HepG2 (cell line): Measurements from ENCODE around the gene AMOTL1.

Experiments
- ATAD3A ChIP-seq: sonication (generic); formaldehyde crosslinking; IDR thresholded peaks from 2 replicates; pipeline ENCODE4 v1.4.0; 2020; ENCODE audit warnings: missing genetic modification reagents
- ATF7 ChIP-seq, 2 experiments: fragments of 450-650 bp in 1 of 2; sonication (generic) in 1 of 2; formaldehyde crosslinking in 1 of 2; IDR thresholded peaks; 2 replicates each; pipeline versions ENCODE4 v1.4.0 to v1.6.1; 2016 to 2020; ENCODE audit warnings: antibody characterized with exemption in 1 of 2, mild to moderate bottlenecking in 1 of 2, missing genetic modification reagents in 1 of 2
- CCAR2 ChIP-seq: fragments of 200-400 bp; formaldehyde crosslinking; optimal IDR thresholded peaks from 2 replicates; pipeline ENCODE3; 2018; ENCODE audit warnings: low read depth, mild to moderate bottlenecking, low read length, moderate library complexity
- CTCF ChIP-seq: sonication (generic); formaldehyde crosslinking; IDR thresholded peaks from 2 replicates; pipeline ENCODE4 v1.5.0; 2020; ENCODE audit warnings: mild to moderate bottlenecking, missing genetic modification reagents, moderate library complexity
- EP300 ChIP-seq, 3 experiments: sonication (generic) in 1 of 3; formaldehyde crosslinking in 1 of 3; IDR thresholded peaks; 2 replicates each; pipeline versions ENCODE4 v1.5.1 to v1.6.1; 2011 to 2020; ENCODE audit warnings: low read depth in 2 of 3, low read length in 2 of 3, borderline replicate concordance in 1 of 3, improper control_type of control experiment in 1 of 3, mild to moderate bottlenecking in 1 of 3, missing genetic modification reagents in 1 of 3, moderate library complexity in 1 of 3
- EZH2 ChIP-seq: conservative IDR thresholded peaks from 2 replicates; pipeline ENCODE4 v1.6.1; 2012; ENCODE audit warnings: mild to moderate bottlenecking, low read depth, low read length, moderate library complexity
- FOXP1 ChIP-seq, 2 experiments: fragments of 450-650 bp in 1 of 2; IDR thresholded peaks; 2 replicates each; pipeline ENCODE4 v1.6.1; 2017 to 2018; ENCODE audit warnings: antibody characterized with exemption in 1 of 2
- HNF4G ChIP-seq, 2 experiments: sonication (generic) in 1 of 2; formaldehyde crosslinking in 1 of 2; IDR thresholded peaks; 2 replicates each; pipeline versions ENCODE4 v1.4.0 to v1.6.1; 2011 to 2020; ENCODE audit warnings: borderline replicate concordance in 2 of 2, low read depth in 2 of 2, mild to moderate bottlenecking in 2 of 2, low read length in 1 of 2, missing genetic modification reagents in 1 of 2, moderate library complexity in 1 of 2
- MEF2D ChIP-seq: sonication (generic); formaldehyde crosslinking; IDR thresholded peaks from 2 replicates; pipeline ENCODE4 v1.5.1; 2020; ENCODE audit warnings: mild to moderate bottlenecking, missing genetic modification reagents
- SIN3B ChIP-seq: fragments of 150-350 bp; IDR thresholded peaks from 2 replicates; pipeline ENCODE4 v1.6.1; 2014; ENCODE audit warnings: low read length
- ZSCAN31 ChIP-seq: sonication (generic); formaldehyde crosslinking; IDR thresholded peaks from 2 replicates; pipeline ENCODE4 v1.5.0; 2020; ENCODE audit warnings: low read depth, mild to moderate bottlenecking, missing genetic modification reagents
- TF ChIP-seq, protein P1 (sequence below): sonication (generic); formaldehyde crosslinking; IDR thresholded peaks from 2 replicates; pipeline ENCODE4 v1.8.0; 2022; ENCODE audit warnings: mild to moderate bottlenecking, missing genetic modification reagents; ENCODE audit not compliant: insufficient replicate concordance

GRCh38 chr11:94884376-94884775, 116.2 kb downstream of the AMOTL1 start:
- TF ChIP-seq EZH2 (no peak), CTCF (CRISPR knock-in tag) (no peak), FOXP1 (IDR thresholded peaks at IDR 0.05) (no peak), FOXP1 (CRISPR knock-in tag; IDR thresholded peaks at IDR 0.05) (no peak), ATAD3A (CRISPR knock-in tag) (no peak), SIN3B (no peak), MEF2D (CRISPR knock-in tag) (no peak), CCAR2 (no peak), ZSCAN31 (CRISPR knock-in tag) (no peak), ATF7 (IDR thresholded peaks at IDR 0.05) (no peak), ATF7 (CRISPR knock-in tag; IDR thresholded peaks at IDR 0.05) (no peak), HNF4G (IDR thresholded peaks at IDR 0.05; ENCODE audit: borderline replicate concordance, low read depth, low read length) (no peak), HNF4G (CRISPR knock-in tag; IDR thresholded peaks at IDR 0.05; ENCODE audit: borderline replicate concordance, low read depth) (no peak), EP300 (IDR thresholded peaks at IDR 0.05; ENCODE audit: low read depth in 2 of 2, low read length in 2 of 2) (no peak), EP300 (CRISPR knock-in tag; IDR thresholded peaks at IDR 0.05; ENCODE audit: borderline replicate concordance) (no peak)
- TF ChIP-seq, protein P1, sequence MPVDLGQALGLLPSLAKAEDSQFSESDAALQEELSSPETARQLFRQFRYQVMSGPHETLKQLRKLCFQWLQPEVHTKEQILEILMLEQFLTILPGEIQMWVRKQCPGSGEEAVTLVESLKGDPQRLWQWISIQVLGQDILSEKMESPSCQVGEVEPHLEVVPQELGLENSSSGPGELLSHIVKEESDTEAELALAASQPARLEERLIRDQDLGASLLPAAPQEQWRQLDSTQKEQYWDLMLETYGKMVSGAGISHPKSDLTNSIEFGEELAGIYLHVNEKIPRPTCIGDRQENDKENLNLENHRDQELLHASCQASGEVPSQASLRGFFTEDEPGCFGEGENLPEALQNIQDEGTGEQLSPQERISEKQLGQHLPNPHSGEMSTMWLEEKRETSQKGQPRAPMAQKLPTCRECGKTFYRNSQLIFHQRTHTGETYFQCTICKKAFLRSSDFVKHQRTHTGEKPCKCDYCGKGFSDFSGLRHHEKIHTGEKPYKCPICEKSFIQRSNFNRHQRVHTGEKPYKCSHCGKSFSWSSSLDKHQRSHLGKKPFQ (CRISPR knock-in tag) = no peak
